Osteocyte (in vitro differentiated cells): ENCODE data around the gene GNG13. TPM values are rescaled to one million over a fixed set of nuclear protein-coding genes. Genes with fewer than 3 reads are reported as not detected.

ENCODE experiments used
- DNase-seq: peaks from one replicate; pipeline ENCODE4 v3.0.0; 2021; ENCODE audit warnings: mixed read lengths; ENCODE audit not compliant: unreplicated experiment; ENCODE audit errors: extremely low spot score
- H3K27ac Mint-ChIP-seq: one replicate; pipeline ENCODE4 v1.8.0; 2021; ENCODE audit warnings: mild to moderate bottlenecking, mixed read lengths; ENCODE audit not compliant: unreplicated experiment
- H3K27me3 Mint-ChIP-seq: one replicate; pipeline ENCODE4 v1.8.0; 2021; ENCODE audit warnings: mixed read lengths; ENCODE audit not compliant: unreplicated experiment
- H3K36me3 Mint-ChIP-seq: one replicate; pipeline ENCODE4 v1.8.0; 2021; ENCODE audit warnings: mixed read lengths; ENCODE audit not compliant: unreplicated experiment
- H3K4me1 Mint-ChIP-seq: one replicate; pipeline ENCODE4 v1.8.0; 2021; ENCODE audit warnings: mixed read lengths; ENCODE audit not compliant: unreplicated experiment
- H3K4me3 Mint-ChIP-seq: one replicate; pipeline ENCODE4 v1.8.0; 2021; ENCODE audit warnings: mild to moderate bottlenecking, moderate library complexity, mixed read lengths; ENCODE audit not compliant: unreplicated experiment
- H3K9me3 Mint-ChIP-seq: one replicate; pipeline ENCODE4 v1.8.0; 2021; ENCODE audit warnings: mixed read lengths; ENCODE audit not compliant: unreplicated experiment
- total RNA-seq: library from RNA; stranded (reverse); gene quantifications from 2 replicates; pipeline ENCODE4 v1.2.1, GENCODE V29; 2021
- TF ChIP-seq, protein P1 (sequence below): fragments of 200-600 bp; sonication (generic); IDR thresholded peaks from 2 replicates; pipeline ENCODE4 v1.5.0; 2021; ENCODE audit warnings: antibody characterized with exemption, mild to moderate bottlenecking, moderate library complexity

Gene GNG13
- total RNA-seq, 1 donor from 2014 or later = not detected

DNA sequence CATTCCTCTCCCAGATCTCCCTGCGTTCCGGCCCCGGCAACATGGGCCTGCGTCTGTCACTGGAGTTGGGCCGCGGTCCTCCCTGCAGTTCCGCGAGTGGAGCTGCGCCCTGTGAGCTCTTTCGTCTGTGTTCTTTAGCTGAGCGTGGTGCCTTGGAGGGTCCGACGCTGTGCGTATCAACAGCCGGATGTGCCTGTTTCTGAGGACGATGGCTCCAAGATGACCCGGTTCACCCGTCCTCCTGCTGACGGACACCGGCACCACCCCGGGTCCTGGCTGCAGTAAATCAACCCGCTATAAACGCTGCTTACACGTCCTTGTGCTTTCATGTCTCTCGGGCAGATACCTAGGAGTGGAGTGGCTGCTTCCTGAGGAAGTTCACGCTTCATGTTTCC, 44.8 kb upstream of the GNG13 start:
- H3K9me3 Mint-ChIP-seq = peaks cover 10% of the 10 kb centered on the region
- no peaks in the 10 kb centered on the region for H3K4me1 Mint-ChIP-seq
- H3K27me3 Mint-ChIP-seq = no peaks in the 10 kb centered on the region
- no peak overlapping the region for H3K4me3 Mint-ChIP-seq
- DNase-seq = no peak
- TF ChIP-seq, protein P1, sequence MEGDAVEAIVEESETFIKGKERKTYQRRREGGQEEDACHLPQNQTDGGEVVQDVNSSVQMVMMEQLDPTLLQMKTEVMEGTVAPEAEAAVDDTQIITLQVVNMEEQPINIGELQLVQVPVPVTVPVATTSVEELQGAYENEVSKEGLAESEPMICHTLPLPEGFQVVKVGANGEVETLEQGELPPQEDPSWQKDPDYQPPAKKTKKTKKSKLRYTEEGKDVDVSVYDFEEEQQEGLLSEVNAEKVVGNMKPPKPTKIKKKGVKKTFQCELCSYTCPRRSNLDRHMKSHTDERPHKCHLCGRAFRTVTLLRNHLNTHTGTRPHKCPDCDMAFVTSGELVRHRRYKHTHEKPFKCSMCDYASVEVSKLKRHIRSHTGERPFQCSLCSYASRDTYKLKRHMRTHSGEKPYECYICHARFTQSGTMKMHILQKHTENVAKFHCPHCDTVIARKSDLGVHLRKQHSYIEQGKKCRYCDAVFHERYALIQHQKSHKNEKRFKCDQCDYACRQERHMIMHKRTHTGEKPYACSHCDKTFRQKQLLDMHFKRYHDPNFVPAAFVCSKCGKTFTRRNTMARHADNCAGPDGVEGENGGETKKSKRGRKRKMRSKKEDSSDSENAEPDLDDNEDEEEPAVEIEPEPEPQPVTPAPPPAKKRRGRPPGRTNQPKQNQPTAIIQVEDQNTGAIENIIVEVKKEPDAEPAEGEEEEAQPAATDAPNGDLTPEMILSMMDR = no peak
- no peaks in the 10 kb centered on the region for H3K36me3 Mint-ChIP-seq
- H3K27ac Mint-ChIP-seq = no peak overlapping the region

DNA sequence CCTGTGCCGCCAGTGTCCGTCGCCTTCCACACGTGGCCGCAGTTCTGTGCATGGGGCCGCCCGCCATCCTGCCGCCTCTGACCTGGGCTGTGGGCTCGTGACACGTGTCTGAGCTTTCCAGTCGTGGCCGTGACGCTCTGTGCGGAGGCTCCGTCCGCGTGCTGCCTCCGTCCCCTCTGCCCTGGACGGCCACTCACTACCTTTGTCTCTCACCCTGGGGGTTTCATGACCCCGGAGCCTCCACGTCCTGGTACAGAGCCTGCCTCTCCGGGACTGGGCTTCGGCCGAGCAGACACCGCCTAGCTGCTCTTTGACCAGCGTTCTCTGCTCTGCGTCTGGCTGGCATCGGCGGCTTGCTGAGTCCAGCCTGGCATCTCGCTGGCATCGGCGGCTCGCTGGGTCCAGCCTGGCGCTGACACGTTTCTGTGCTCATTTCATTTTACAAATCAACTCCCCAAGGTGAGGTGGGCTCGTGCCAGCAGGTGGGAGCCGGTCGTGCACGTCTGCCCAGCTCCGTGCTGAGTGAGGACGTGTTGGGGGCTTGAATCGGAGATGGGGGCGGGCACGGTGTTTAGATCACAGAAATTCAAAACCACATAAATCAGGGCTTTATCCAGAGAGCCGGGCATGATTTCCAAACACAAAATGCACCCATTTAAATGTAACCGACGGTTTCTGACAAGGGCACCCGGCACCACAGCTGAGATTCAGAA, 44.3 kb upstream of the GNG13 start:
- TF ChIP-seq, protein P1 = no peak

DNA sequence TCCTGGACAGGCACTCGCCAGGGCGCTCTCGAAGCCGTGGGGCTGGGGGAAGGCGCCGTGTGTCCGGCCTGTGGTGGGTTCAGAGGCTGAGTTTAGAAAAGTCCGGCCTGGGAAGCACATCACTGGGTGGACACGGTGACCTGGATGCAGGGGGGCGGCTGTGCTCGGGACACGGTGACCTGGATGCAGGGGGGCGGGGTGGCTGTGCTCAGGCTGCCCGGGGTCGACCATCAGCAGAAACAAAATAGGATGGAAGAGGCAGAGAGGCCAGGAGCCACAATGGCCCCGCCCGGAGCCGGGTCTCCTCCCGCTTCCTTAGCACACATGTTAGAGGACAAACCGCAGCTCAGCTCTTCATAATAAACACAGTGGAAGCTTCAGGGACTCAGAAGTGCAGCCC, 43.2 kb upstream of the GNG13 start:
- TF ChIP-seq, protein P1 = no peak
- no peaks in the 10 kb centered on the region for H3K36me3 Mint-ChIP-seq
- DNase-seq = no peak
- no peaks in the 10 kb centered on the region for H3K27me3 Mint-ChIP-seq
- no peak overlapping the region for H3K27ac Mint-ChIP-seq
- peaks cover 3% of the 10 kb centered on the region for H3K9me3 Mint-ChIP-seq
- no peak overlapping the region for H3K4me3 Mint-ChIP-seq
- no peaks in the 10 kb centered on the region for H3K4me1 Mint-ChIP-seq

More for the DNA sequence above, 44.3 kb upstream of the GNG13 start:
- Mint-ChIP-seq H3K27ac (no peak overlapping the region), H3K27me3 (no peaks in the 10 kb centered on the region), H3K4me3 (no peak overlapping the region), H3K9me3 (peaks cover 5% of the 10 kb centered on the region), H3K36me3 (no peaks in the 10 kb centered on the region), H3K4me1 (no peaks in the 10 kb centered on the region)
- no peak for DNase-seq

DNA sequence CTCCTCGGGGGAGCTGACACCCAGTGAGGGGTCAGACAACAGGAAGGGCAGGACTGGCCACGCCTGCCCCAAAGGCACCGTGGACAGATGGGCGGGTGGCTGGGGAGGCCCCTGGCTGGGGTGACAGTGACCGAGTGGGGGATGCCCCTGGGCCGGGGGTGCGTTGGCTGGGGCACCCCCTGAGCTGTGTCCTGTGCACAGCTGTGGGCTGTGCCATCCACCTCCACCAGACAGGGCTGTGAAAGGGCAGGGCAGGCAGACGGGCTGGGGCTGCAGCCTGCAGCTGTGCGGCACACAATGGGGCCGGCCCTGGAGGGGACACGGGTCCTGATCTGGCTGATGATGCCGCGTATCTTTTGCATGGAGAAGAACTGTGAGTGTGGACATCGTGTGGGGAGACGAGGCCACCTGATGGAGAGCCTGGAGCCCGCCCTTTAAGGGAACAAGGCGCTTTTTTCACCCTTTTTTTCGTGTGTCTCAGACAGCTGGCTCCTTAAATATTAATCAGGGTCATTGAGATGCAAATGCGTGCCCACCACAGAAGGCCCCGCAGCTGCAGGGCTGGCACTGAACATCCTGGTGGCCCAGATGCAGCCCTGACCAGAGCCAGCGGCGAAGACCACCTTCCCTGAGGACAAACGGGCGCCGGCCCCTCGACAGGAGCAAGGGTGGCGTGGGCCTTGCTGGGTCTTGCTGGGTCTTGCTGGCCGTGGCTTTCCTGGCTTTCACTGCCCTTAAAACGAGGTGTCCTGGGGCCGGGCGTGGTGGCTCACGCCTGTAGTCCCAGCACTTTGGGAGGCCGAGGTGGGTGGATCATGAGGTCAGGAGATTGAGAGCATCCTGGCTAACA, 42.4 kb upstream of the GNG13 start:
- TF ChIP-seq, protein P1 = no peak
- no peaks in the 10 kb centered on the region for H3K36me3 Mint-ChIP-seq
- no peaks in the 10 kb centered on the region for H3K27me3 Mint-ChIP-seq
- H3K4me3 Mint-ChIP-seq = no peak overlapping the region
- H3K9me3 Mint-ChIP-seq = peaks cover 3% of the 10 kb centered on the region
- DNase-seq = no peak
- no peaks in the 10 kb centered on the region for H3K4me1 Mint-ChIP-seq
- H3K27ac Mint-ChIP-seq = no peak overlapping the region

DNA sequence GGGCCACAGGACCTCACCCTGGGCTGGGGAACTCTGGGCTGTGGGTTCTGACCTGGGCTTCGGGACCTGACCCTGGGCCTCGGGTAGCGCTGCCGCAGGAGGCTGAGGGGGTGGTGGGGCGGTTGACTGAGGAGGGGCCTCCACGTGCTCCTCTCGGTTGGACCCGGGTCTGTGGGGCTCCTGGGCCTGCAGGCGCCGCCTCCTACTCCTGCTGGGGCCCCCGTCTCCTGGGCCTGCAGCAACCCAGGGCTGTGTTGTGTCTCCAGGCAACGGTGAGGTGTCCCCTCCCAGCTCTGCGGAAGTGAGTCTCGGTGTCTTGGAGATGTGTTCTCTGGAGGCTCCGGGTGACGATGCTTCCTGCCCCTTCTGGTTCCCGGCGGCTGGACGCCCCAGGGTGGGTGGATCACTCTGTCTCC, 41.5 kb upstream of the GNG13 start:
- peaks cover 3% of the 10 kb centered on the region for H3K9me3 Mint-ChIP-seq
- no peaks in the 10 kb centered on the region for H3K4me1 Mint-ChIP-seq
- H3K36me3 Mint-ChIP-seq = no peaks in the 10 kb centered on the region
- H3K27ac Mint-ChIP-seq = no peak overlapping the region
- H3K4me3 Mint-ChIP-seq = no peak overlapping the region
- DNase-seq = no peak
- TF ChIP-seq, protein P1 = no peak
- H3K27me3 Mint-ChIP-seq = no peaks in the 10 kb centered on the region
